RCC 7860 (cell line): ENCODE results near the gene BICD1.
"Not testable (repeated sequence)": the region's sequence is repeated elsewhere in the genome, so short reads cannot be mapped to it uniquely, and the experiment has no call there.

ENCODE experiments used
- DNase-seq: peaks from one replicate; pipeline ENCODE4 v3.0.0-alpha.2; 2015; ENCODE audit warnings: low spot score
- FAIRE-seq: peaks from 2 replicates; lab custom pipeline; 2012; peaks lifted over from hg19 to GRCh38; lab: Jason Lieb, UNC

BICD1 gene

GRCh38 chr12:32181498-32182175 is 75.0 kb downstream of the BICD1 start:
- DNase-seq = no peak
- no peak for FAIRE-seq

GRCh38 chr12:32183650-32184049 is 77.0 kb downstream of the BICD1 start:
- FAIRE-seq (no peak), DNase-seq (peak; percentile 52)

GRCh38 chr12:32187127-32187526 is 80.5 kb downstream of the BICD1 start:
- not testable (repeated sequence) for DNase-seq, FAIRE-seq

- DNase-seq (no peak), FAIRE-seq (peak; percentile 60)
These were observed 84.8 kb downstream of the BICD1 start for GRCh38 chr12:32191445-32191844.

- DNase-seq (no peak), FAIRE-seq (no peak)
These were observed 89.9 kb downstream of the BICD1 start for GRCh38 chr12:32196250-32197198.

GRCh38 chr12:32197421-32197820 is 90.8 kb downstream of the BICD1 start:
- FAIRE-seq = no peak
- no peak for DNase-seq

GRCh38 chr12:32198555-32198954 is 91.9 kb downstream of the BICD1 start:
- peak; percentile 61 for FAIRE-seq
- DNase-seq = peak; percentile 54

- no peak for FAIRE-seq
These were observed 94.4 kb downstream of the BICD1 start for GRCh38 chr12:32201096-32201495.

GRCh38 chr12:32201976-32202375 is 95.3 kb downstream of the BICD1 start:
- DNase-seq (no peak), FAIRE-seq (no peak)

More at GRCh38 chr12:32201096-32201495, 94.4 kb downstream of the BICD1 start:
- no peak for DNase-seq

- DNase-seq = no peak
- no peak for FAIRE-seq
These were observed 99.1 kb downstream of the BICD1 start for GRCh38 chr12:32205731-32206130.

GRCh38 chr12:32208355-32208754 is 101.7 kb downstream of the BICD1 start:
- FAIRE-seq = no peak

GRCh38 chr12:32211066-32211899 is 104.6 kb downstream of the BICD1 start:
- DNase-seq = no peak
- no peak for FAIRE-seq

More at GRCh38 chr12:32208355-32208754, 101.7 kb downstream of the BICD1 start:
- DNase-seq = no peak

GRCh38 chr12:32211900-32212156 is 105.2 kb downstream of the BICD1 start:
- no peak for DNase-seq
- no peak for FAIRE-seq

- DNase-seq (no peak), FAIRE-seq (no peak)
These were observed 108.1 kb downstream of the BICD1 start for GRCh38 chr12:32214723-32215122.

GRCh38 chr12:32217354-32218310 is 111.0 kb downstream of the BICD1 start:
- DNase-seq (peak; percentile 93), FAIRE-seq (peak; percentile 97)

- FAIRE-seq (no peak), DNase-seq (no peak)
These were observed 117.3 kb downstream of the BICD1 start for GRCh38 chr12:32223941-32224340.

GRCh38 chr12:32226768-32227167 is 120.1 kb downstream of the BICD1 start:
- DNase-seq = no peak
- FAIRE-seq = no peak

- DNase-seq (no peak), FAIRE-seq (no peak)
These were observed 123.4 kb downstream of the BICD1 start for GRCh38 chr12:32229971-32230612.

GRCh38 chr12:32230613-32230993 is 124.0 kb downstream of the BICD1 start:
- DNase-seq (no peak), FAIRE-seq (no peak)

GRCh38 chr12:32231361-32231760 is 124.7 kb downstream of the BICD1 start:
- FAIRE-seq, DNase-seq: not testable (repeated sequence)
